ENCODE results near the gene GPHN.

DNA sequence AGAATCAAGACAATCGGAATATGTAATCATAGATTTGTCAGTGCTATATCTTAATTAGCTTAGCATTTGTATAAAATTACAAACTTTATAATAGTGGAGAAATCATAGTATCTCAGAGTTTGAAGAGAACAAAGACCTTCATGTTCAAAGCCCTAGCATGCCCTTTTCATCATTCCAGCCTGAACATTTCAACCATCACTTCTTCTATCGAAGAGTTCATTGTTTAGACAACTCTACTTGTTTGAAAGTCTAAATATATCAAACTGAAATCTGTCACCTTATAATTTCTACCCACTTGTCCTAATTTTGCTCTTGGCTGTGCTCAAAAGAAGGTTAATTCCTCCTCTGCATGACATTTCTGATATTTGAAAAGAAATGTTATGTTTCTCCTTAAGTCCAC lies 325.9 kb downstream of the GPHN start:
- TF ChIP-seq, protein P1, sequence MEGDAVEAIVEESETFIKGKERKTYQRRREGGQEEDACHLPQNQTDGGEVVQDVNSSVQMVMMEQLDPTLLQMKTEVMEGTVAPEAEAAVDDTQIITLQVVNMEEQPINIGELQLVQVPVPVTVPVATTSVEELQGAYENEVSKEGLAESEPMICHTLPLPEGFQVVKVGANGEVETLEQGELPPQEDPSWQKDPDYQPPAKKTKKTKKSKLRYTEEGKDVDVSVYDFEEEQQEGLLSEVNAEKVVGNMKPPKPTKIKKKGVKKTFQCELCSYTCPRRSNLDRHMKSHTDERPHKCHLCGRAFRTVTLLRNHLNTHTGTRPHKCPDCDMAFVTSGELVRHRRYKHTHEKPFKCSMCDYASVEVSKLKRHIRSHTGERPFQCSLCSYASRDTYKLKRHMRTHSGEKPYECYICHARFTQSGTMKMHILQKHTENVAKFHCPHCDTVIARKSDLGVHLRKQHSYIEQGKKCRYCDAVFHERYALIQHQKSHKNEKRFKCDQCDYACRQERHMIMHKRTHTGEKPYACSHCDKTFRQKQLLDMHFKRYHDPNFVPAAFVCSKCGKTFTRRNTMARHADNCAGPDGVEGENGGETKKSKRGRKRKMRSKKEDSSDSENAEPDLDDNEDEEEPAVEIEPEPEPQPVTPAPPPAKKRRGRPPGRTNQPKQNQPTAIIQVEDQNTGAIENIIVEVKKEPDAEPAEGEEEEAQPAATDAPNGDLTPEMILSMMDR (IDR thresholded peaks at IDR 0.05): no peak
- no peak for TF ChIP-seq POLR2A (IDR thresholded peaks at IDR 0.05)

Data from Peyer's patch (tissue), 4 donors.